Measurements from ENCODE around the gene IRF2BPL.

- TF ChIP-seq BRCA1 (IDR thresholded peaks at IDR 0.05; ENCODE audit: low read depth, low read length) (no peak), EP300 (IDR thresholded peaks at IDR 0.05; ENCODE audit: borderline replicate concordance in 1 of 2, low read depth in 2 of 2, low read length in 2 of 2) (no peak), ZNF274 (IDR thresholded peaks at IDR 0.05; ENCODE audit: borderline replicate concordance, extremely low read depth, low read length) (no peak), RFX5 (IDR thresholded peaks at IDR 0.05; ENCODE audit: borderline replicate concordance, low read depth, low read length) (no peak), POLR2AphosphoS5 (IDR thresholded peaks at IDR 0.05; ENCODE audit: low read depth, low read length) (no peak), CTCF (IDR thresholded peaks at IDR 0.05; ENCODE audit: control extremely low read depth in 1 of 3, insufficient read depth in 1 of 3, low read depth in 1 of 3, low read length in 3 of 3) (no peak), CHD2 (IDR thresholded peaks at IDR 0.05; ENCODE audit: low read length) (no peak), RAD21 (IDR thresholded peaks at IDR 0.05 in 1 of 2, conservative IDR thresholded peaks at IDR 0.05 in 1 of 2; ENCODE audit: low read depth in 2 of 2, low read length in 2 of 2) (no peak)
- TF ChIP-seq, protein P1, sequence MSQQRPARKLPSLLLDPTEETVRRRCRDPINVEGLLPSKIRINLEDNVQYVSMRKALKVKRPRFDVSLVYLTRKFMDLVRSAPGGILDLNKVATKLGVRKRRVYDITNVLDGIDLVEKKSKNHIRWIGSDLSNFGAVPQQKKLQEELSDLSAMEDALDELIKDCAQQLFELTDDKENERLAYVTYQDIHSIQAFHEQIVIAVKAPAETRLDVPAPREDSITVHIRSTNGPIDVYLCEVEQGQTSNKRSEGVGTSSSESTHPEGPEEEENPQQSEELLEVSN (IDR thresholded peaks at IDR 0.05), result no peak
Observed at GRCh38 chr14:77005559-77005958, 22.9 kb downstream of the IRF2BPL start.
